OCI-LY7 (cell line): Measurements from ENCODE around the gene EIF4E2. TPM values are rescaled to one million over a fixed set of nuclear protein-coding genes. Genes with fewer than 3 reads are reported as not detected.

Experiments used
- BruUV-seq: library from RNA; stranded (reverse); fragments of 400-500 nt; replicated peaks from 2 replicates; lab custom pipeline; 2021; lab: Mats Ljungman, UMichigan
- CTCF ChIA-PET: fragments of 300-600 bp; sonication (Branson Sonifier 250); formaldehyde crosslinking; loops from one replicate; lab custom pipeline; 2022; ENCODE audit warnings: antibody characterized with exemption; ENCODE audit not compliant: unreplicated experiment; lab: Charles Lee
- POLR2A ChIA-PET: fragments of 300-600 bp; sonication (Branson Sonifier 250); formaldehyde crosslinking; loops from one replicate; lab custom pipeline; 2022; ENCODE audit warnings: antibody characterized with exemption; lab: Charles Lee
- DNase-seq: peaks from one replicate; pipeline ENCODE4 v3.0.0-alpha.2; 2015; ENCODE audit warnings: low spot score
- H2AFZ ChIP-seq: fragments of 200-600 bp; sonication (generic), shearing (Covaris generic); 2 replicates; pipeline ENCODE4 v1.6.1; 2014; ENCODE audit warnings: mild to moderate bottlenecking, antibody characterized with exemption, low read length, moderate library complexity
- H3K27ac ChIP-seq: fragments of 200-600 bp; sonication (generic); 2 replicates; pipeline ENCODE4 v1.5.1; 2014; ENCODE audit warnings: mixed run types, low read depth, mild to moderate bottlenecking, moderate library complexity, low read length, inconsistent platforms; ENCODE audit not compliant: poor library complexity, severe bottlenecking
- H3K36me3 ChIP-seq: fragments of 200-600 bp; sonication (generic); 2 replicates; pipeline ENCODE4 v1.6.1; 2014; ENCODE audit warnings: mild to moderate bottlenecking, antibody characterized with exemption, low read length, moderate library complexity, mixed read lengths; ENCODE audit not compliant: insufficient read depth
- H3K4me1 ChIP-seq: fragments of 200-600 bp; sonication (generic); 2 replicates; pipeline ENCODE4 v1.5.1; 2014; ENCODE audit warnings: mild to moderate bottlenecking, low read length; ENCODE audit not compliant: insufficient read depth, poor library complexity, severe bottlenecking
- H3K4me2 ChIP-seq: fragments of 200-600 bp; sonication (generic); 2 replicates; pipeline ENCODE4 v1.6.1; 2014; ENCODE audit warnings: mild to moderate bottlenecking, low read length
- H3K4me3 ChIP-seq: fragments of 200-600 bp; sonication (generic); 2 replicates; pipeline ENCODE4 v1.5.1; 2014; ENCODE audit warnings: mild to moderate bottlenecking, low read depth, low read length; ENCODE audit not compliant: poor library complexity, severe bottlenecking
- H3K79me2 ChIP-seq: fragments of 200-600 bp; sonication (generic); 2 replicates; pipeline ENCODE4 v1.6.1; 2016; ENCODE audit warnings: low read depth, mild to moderate bottlenecking, low read length, moderate library complexity, mixed read lengths; ENCODE audit not compliant: insufficient read depth
- H3K9me2 ChIP-seq: fragments of 200-600 bp; sonication (generic); 2 replicates; pipeline ENCODE4 v1.6.1; 2016; ENCODE audit warnings: mild to moderate bottlenecking, low read length, mixed read lengths; ENCODE audit not compliant: insufficient read depth
- H3K9me3 ChIP-seq: fragments of 200-600 bp; sonication (generic); 2 replicates; pipeline ENCODE4 v1.6.1; 2014; ENCODE audit warnings: mild to moderate bottlenecking, mixed run types, low read length, mixed read lengths
- H4K20me1 ChIP-seq: fragments of 200-600 bp; sonication (generic); 2 replicates; pipeline ENCODE4 v1.6.1; 2014; ENCODE audit warnings: mild to moderate bottlenecking, antibody characterized with exemption, low read length, moderate library complexity, mixed read lengths; ENCODE audit not compliant: insufficient read depth
- EZH2phosphoT487 ChIP-seq: fragments of 200-600 bp; sonication (generic); IDR thresholded peaks from 2 replicates; pipeline ENCODE4 v1.6.1; 2018; ENCODE audit warnings: low read depth, borderline replicate concordance, mild to moderate bottlenecking, mixed run types, antibody characterized with exemption, low read length, moderate library complexity, mixed read lengths
- intact Hi-C: fragments of 100-400 bp; cut with micrococcal nuclease; formaldehyde crosslinking; loops from one replicate; pipeline ENCODE4 v1.10.0; 2022; ENCODE audit not compliant: unreplicated experiment
- total RNA-seq, 2 experiments: library from RNA; depleted of rRNA in 1 of 2; stranded (reverse); fragments of >200 nt in 1 of 2; shearing (Covaris generic) in 1 of 2; gene quantifications; 2 replicates each; pipeline ENCODE4 v1.2.3, GENCODE V29; 2014 to 2022
- TF ChIP-seq, protein P1 (sequence below): fragments of 200-600 bp; sonication (generic); conservative IDR thresholded peaks from 2 replicates; pipeline ENCODE4 v1.5.1; 2014; ENCODE audit warnings: mild to moderate bottlenecking, antibody characterized with exemption, low read length, moderate library complexity, mixed read lengths

The EIF4E2 gene
- total RNA-seq, 2 experiments from 2014 or later, result 59.9 to 76.3 TPM

DNA sequence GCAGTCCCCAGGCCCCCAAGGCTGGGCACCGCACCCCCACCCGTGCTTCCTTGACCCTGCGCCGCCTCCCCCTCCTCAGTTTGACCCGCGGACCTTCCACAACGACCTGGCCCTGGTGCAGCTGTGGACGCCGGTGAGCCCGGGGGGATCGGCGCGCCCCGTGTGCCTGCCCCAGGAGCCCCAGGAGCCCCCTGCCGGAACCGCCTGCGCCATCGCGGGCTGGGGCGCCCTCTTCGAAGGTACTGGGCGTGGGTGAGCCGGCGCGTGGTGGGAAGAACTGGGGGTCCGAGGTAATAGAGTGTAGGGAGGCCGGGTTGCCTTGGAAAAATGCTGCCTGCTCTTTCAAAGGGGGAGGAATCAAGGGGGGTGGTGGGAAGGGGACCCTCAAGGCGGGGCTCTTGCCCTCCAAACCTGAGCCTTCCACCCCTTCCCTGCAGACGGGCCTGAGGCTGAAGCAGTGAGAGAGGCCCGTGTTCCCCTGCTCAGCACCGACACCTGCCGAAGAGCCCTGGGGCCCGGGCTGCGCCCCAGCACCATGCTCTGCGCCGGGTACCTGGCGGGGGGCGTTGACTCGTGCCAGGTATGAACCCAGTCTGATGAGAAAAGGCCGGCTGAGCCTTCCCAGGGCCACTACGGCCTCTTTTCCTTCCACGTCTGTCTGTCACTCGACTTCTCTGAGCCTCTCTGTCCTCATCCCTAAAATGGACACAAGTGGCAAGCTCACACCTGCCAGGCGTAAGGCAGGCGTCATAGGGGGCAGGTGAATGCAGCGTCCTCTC is 27.7 kb upstream of the EIF4E2 start:
- Histone ChIP-seq H2AFZ (no peak overlapping the region), H3K9me2 (no peaks in the 10 kb centered on the region), H3K27ac (no peak overlapping the region), H4K20me1 (no peaks in the 10 kb centered on the region), H3K79me2 (no peaks in the 10 kb centered on the region), H3K4me2 (no peak overlapping the region), H3K36me3 (no peaks in the 10 kb centered on the region), H3K4me1 (no peaks in the 10 kb centered on the region), H3K9me3 (no peaks in the 10 kb centered on the region), H3K4me3 (no peak overlapping the region)
- no peak for TF ChIP-seq EZH2phosphoT487
- TF ChIP-seq, protein P1, sequence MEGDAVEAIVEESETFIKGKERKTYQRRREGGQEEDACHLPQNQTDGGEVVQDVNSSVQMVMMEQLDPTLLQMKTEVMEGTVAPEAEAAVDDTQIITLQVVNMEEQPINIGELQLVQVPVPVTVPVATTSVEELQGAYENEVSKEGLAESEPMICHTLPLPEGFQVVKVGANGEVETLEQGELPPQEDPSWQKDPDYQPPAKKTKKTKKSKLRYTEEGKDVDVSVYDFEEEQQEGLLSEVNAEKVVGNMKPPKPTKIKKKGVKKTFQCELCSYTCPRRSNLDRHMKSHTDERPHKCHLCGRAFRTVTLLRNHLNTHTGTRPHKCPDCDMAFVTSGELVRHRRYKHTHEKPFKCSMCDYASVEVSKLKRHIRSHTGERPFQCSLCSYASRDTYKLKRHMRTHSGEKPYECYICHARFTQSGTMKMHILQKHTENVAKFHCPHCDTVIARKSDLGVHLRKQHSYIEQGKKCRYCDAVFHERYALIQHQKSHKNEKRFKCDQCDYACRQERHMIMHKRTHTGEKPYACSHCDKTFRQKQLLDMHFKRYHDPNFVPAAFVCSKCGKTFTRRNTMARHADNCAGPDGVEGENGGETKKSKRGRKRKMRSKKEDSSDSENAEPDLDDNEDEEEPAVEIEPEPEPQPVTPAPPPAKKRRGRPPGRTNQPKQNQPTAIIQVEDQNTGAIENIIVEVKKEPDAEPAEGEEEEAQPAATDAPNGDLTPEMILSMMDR, result no peak
- CTCF ChIA-PET, result interaction anchor here (0.6 kb wide), 2 partner anchors 82 to 440 kb away, joined by 3 read pairs; no protein-coding TSS in a partner anchor
- DNase-seq, result no peak
- no TSS peak for BruUV-seq
- POLR2A ChIA-PET, result no interaction called here
- intact Hi-C loops, result loop anchor here (1.0 to 10.0 kb wide), 3 partner anchors 79 to 196 kb away; no protein-coding TSS in a partner anchor

DNA sequence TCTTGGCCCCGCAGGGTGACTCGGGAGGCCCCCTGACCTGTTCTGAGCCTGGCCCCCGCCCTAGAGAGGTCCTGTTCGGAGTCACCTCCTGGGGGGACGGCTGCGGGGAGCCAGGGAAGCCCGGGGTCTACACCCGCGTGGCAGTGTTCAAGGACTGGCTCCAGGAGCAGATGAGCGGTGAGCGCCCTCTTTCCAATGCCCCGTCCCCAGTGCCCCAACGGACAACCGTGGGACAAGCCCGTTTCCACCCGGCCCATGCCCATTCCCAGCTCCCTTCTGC is 27.1 kb upstream of the EIF4E2 start:
- intact Hi-C loops, result loop anchor here (5.0 to 10.0 kb wide), 2 partner anchors 159 to 196 kb away; no protein-coding TSS in a partner anchor
- DNase-seq, result no peak
- no peak for TF ChIP-seq EZH2phosphoT487
- TF ChIP-seq, protein P1, result no peak
- ChIA-PET CTCF (interaction anchor here (0.6 kb wide), 2 partner anchors 82 to 157 kb away, joined by 3 read pairs; no protein-coding TSS in a partner anchor), POLR2A (no interaction called here)
- Histone ChIP-seq H4K20me1 (no peaks in the 10 kb centered on the region), H3K9me2 (no peaks in the 10 kb centered on the region), H3K27ac (no peak overlapping the region), H3K4me3 (no peak overlapping the region), H3K4me1 (no peaks in the 10 kb centered on the region), H3K36me3 (no peaks in the 10 kb centered on the region), H3K9me3 (no peaks in the 10 kb centered on the region), H3K79me2 (no peaks in the 10 kb centered on the region), H3K4me2 (no peak overlapping the region), H2AFZ (no peak overlapping the region)
- no TSS peak for BruUV-seq
